C4-2B (cell line): ENCODE data around the gene TMEM272.

Source experiments
- CTCF ChIP-seq: fragments of 450-650 bp; conservative IDR thresholded peaks from 2 replicates; pipeline ENCODE4 v1.5.1; 2017; ENCODE audit warnings: mild to moderate bottlenecking
- ZFX ChIP-seq: fragments of 450-650 bp; IDR thresholded peaks from 2 replicates; pipeline ENCODE4 v1.6.1; 2017

DNA sequence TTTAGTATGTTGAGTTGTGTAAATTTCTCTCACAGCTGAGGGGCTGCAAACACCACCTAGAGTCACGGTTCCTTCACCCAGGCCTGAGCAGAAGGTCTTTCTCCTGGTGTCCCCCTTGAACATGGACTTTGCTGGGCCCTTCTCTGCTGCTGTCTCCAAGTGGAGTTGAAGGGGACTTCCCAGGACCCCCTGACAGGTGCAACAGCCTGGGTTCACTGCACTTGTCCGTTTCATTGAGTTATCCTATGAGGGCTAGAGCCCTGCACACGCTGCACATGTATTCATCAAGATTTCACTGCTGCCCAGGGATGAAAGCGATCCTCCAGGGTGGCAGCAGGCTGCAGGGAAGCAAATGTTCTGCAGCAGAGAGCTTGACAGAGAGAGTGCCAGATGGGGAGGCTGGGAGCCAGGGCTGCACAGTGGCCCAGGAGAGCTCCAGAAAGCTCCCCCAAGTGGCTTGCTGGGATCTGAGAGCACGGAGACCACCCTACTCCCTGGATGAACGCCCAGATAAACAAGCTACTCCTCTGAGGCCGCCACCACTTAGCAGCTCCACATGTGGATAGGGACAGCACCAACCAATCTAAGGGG, 10.3 kb downstream of the TMEM272 start:
- no peak for TF ChIP-seq CTCF
- no peak for TF ChIP-seq ZFX
